ENCODE measurements around the gene ART3.

The ART3 gene

DNA sequence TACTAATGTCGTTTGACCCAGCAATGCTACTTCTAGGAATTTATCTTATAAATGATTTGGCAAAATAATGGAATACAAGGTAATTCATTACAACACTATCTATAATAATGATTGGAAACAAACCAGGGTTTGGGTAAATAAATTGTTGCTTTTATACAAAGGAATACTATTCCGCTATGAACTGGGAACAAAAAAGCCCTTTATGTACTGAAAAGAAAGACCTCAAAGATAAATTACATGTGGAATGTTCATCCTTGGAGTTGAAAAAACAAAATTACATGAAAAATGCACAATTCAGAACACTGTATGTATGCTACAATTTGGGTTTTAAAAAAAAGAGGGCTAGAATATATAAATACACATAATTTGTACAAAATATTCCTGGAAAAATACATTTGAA lies 78.8 kb downstream of the ART3 start:
- DNase-seq, result no peak

- no peak for DNase-seq
These were observed 81.5 kb downstream of the ART3 start for GRCh38 chr4:76155979-76156378.

- no peak for DNase-seq
These were observed 82.1 kb downstream of the ART3 start for GRCh38 chr4:76156635-76157034.

DNA sequence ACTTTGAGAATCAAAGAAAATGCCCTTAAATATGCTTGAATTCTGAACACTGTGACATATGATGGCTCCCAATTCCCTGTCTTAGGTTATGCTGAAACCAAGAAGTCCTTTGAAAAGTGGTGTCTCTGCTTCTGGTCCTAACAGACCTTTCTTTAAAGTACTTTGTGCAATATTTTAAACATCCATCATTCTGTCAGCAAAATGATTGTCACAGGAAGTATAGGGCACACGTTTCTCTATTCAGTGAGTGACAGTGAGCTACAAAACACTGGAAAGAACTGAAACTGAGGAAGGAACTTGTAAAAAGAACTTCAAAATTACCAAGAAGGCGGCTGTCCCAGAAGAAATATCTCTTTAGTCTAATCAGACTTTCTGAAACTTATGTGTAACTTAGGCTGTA lies 85.8 kb downstream of the ART3 start:
- DNase-seq, result no peak

Data from islet precursor cell (in vitro differentiated cells).